ENCODE results near the gene ARFIP1.
"Not testable (repeated sequence)": the region's sequence is repeated elsewhere in the genome, so short reads cannot be mapped to it uniquely, and the experiment has no call there.

Gene ARFIP1

DNA sequence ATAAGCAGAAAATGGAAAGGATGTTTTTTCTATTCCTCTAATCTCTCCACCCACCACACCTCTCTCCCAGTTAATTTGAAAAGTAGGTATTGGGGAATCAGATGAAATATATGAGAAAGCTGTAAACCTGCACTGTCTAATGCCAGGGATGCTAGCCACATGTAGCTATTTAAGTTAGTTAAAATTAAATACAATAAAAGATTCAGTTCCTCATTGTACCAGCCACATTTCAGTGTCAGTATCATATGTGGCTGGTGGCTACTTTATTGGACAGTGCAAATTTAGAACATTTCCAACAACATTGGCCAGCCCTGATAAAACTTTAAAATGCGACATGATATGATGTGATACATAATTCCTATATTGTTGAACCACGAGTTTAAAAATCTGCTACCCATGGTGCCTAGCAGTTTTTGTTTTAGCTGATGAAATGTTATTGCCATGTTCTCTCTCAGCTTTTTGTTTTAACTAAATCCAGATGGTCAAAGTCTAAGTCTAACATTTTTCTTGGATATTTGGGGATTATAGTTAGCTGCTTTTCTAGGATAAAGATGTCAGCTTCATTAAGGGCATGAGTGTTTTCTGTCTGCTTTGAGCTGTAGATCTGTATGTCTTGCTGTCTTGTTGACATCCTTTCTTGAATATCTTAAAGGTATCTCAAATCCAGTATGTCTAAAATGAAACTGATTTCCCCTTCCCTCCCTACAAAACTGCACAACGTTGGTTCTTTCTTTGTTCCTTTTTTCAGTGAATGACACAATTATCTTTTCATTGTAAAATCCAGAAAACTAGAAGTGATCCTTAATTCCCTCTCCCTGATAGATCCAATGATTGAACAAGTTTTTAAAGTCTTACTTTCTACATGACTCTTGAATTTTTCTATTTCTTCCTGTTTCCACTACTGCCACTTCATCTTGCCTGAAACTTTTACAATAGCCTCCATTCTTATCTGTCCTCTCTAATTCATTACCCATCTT, 6.2 kb downstream of the ARFIP1 start:
- DNase-seq: no peak

DNA sequence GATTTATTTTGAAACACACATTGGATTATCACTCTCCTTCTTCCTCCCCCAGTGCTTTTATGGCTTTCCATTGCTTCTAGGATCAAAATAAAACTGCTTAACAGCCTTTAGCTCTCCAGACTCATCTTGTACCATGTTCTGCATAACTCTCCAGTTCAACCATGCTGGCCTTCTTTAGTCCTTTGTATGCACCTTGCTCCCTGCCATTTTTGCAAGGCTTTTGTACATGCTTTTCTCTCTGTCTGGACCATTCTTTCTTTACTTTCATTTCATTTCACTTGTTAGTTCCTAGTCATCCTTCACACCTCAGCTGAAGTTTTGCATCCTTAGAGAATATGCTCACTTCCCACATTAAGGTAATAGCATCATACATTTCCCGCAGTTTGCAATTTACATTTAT, 6.9 kb downstream of the ARFIP1 start:
- no peak for DNase-seq

- no peak for DNase-seq
These were observed 16.1 kb downstream of the ARFIP1 start for GRCh38 chr4:152795891-152796290.

- DNase-seq: no peak
These were observed 23.8 kb downstream of the ARFIP1 start for GRCh38 chr4:152803541-152803940.

DNA sequence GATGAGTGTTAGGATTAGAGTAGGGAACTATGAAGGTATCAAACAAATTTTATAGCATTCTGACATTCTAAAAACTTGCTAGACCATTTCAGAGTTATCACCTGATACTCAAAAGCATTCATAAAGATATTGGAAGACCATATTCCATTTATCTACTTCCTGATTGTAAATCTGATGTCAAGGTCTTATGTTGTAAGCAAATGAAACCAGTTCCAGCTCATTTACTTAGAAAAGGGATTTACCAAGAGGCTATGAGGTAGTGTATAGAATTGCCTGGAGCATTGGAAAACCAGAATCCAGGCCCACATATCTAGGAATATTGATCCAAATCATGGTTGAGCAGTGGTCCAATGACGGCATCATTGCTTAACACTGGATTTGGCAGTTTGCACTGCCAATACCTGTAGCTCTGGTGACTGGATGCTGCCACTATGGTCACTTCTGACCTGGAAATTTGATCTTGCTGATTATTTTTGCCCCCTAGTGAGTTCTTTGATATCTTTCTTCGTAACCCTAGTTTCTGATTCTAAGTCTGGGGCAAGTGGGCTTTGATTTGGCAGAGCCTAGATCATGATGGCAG, 25.4 kb downstream of the ARFIP1 start:
- DNase-seq: no peak

GRCh38 chr4:152805818-152806217, 26.1 kb downstream of the ARFIP1 start:
- no peak for DNase-seq

DNA sequence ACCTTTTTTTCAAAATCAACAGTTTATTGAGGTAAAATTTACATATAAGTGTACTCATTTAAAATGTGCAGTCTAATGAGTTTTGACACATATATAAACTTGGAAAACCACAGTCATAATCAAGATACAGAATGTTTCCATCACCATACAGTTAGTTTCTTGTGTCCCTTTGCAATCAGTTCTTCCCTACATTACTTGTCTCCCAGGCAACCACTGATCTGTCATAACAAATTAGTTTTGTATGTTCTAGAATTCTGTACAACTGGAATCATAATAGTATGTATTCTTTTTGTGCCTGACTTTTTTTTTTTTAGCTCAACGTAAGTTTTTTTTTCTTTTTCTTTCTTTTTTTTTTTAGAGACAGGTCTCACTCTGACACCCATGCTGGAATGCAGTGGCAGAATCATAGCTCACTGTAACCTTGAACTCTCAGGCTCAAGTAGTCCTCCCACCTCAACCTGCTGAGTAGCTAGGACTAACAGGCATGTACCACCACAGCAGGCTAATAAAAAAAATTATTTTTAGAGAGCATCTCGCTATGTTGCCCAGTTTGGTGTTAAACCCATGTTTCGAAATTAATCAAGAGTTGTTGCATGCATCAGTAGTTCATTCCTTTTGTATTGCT, 26.9 kb downstream of the ARFIP1 start:
- DNase-seq: no peak

DNA sequence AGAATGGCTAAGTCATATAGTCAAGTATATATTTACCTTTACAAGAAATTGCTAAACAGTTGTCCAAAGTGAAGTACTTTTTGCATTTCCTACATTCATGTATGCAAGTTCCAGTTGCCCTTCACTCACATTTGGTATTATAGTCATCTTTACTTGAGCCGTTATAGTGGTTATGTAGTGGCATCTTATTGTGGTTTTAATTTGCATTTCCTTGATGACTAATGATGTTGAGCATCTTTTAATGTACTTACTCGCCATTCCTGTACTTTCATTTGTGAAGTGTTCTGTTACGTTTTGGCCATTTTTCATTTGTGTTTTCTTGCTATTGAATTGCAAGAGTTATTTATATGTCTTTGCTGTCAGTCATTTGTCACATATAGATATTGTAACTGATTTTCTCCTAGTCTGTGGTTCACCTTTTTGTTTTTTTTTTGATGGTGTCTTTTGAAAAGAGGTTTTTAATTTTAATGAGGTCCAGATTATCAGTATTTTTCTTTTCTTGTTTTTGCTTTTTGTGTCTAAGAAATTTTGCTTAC, 27.6 kb downstream of the ARFIP1 start:
- DNase-seq: no peak

- no peak for DNase-seq
These were observed 28.9 kb downstream of the ARFIP1 start for GRCh38 chr4:152808670-152809069.

DNA sequence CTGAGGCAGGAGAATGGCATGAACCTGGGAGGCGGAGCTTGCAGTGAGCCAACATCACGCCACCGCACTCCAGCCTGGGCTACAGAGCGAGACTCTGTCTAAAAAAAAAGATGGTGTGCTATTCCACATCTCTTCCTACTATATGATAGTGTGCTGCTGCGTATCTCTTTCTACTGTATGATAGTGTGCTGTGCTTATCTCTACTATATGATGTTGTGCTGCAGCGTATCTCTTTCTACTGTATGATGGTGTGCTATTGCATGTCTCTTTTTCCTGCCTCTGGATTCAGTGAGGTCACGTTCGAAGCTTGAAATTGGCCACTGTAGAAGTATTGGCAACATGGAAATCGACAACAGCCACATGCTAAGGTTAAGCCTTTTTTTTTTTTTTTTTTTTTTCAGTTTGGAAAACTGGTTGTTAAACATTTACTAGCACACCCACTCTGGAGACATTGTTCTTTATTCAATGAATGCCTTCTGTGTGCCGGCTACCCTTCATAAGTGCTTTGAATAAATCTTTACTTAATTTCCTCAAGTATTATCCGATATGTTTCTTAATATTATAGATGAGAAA, 31.0 kb downstream of the ARFIP1 start:
- DNase-seq: no peak

DNA sequence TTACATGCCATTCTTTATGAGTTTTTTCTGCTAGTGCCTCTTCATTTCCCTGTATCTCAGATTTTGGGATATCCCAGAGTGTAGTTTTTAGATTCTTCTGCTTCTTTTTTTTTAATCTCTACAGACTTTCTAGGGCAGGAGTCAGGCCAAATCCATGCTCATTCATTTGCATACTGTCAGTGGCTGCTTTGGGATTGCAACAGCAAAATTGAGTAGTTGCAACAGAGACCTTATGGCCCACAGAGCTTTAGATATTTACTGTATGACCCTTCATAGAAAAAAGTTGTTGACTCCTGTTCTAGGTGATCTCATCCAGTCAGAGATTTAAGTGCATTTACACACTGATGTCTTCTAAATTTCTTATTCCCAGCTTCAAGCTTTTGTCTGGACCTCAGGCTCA, 35.3 kb downstream of the ARFIP1 start:
- no peak for DNase-seq

DNA sequence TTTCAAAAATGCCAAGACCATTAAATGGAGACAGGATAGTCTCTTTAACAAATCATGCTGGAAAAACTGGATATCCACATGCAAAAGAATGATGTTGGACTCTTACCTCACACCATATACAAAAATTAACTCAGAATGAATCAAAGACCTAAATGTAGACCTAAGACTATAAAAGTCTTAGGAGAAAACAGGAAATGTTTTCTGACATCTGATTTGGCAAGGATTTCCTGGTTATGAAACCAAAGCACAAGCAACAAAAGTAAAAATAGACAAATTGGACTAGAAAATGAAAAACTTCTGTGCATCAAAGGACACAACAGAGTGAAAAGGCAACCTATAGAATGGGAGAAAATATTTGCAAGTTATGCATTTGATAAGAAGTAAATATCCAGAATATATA, 37.6 kb downstream of the ARFIP1 start:
- no peak for DNase-seq

DNA sequence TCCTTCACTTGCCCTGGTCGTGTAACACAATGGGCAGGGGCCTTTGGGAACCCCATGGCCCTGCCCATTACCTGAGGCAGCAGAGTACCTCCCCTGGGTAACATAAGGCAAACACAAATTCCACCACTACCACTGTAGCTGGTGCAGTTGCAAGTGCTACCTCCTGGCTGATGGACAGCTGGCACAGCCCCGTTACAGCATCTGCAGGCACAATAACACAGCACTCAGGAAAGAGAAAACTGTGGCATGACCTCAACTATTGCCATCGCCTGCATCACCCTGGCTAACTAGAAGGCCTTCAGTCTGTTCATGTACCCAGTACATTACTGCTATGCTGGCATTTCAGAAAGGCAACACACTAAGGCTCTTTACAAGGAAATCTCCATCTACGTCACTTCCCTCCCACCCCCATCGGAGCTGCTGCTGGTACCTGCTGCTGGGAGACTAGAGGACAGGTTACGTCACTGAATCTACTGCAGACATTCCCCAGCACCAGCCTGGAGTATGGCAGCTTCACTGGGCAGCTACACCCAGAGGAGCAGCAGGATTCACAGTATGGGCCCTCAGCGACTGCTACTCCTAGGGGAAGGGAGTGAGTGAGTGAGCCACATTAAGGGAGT, 39.4 kb downstream of the ARFIP1 start:
- no peak for DNase-seq

- DNase-seq: no peak
These were observed 40.3 kb downstream of the ARFIP1 start for GRCh38 chr4:152820073-152820472.

- DNase-seq: no peak
These were observed 42.6 kb downstream of the ARFIP1 start for GRCh38 chr4:152822323-152822722.

DNA sequence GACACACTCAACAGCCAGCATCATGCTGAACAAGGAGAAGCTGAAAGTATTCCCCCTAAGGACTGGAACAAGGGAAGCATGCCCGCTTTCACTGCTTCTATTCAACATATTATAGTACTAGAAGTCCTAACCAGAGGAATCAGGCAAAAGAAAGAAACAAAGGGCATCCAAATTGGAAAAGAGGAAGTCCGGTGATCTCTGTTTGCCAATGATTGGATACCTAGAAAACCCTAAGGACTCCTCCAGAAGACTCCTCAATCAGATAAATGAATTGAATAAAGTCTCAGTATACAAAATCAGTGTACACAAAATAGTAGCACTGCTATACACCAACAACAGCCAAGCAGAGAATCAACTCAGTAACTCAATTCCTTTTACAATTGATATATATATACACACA, 44.8 kb downstream of the ARFIP1 start:
- DNase-seq: no peak

GRCh38 chr4:152825336-152825735, 45.6 kb downstream of the ARFIP1 start:
- DNase-seq: no peak

GRCh38 chr4:152828122-152828521, 48.4 kb downstream of the ARFIP1 start:
- no peak for DNase-seq

DNA sequence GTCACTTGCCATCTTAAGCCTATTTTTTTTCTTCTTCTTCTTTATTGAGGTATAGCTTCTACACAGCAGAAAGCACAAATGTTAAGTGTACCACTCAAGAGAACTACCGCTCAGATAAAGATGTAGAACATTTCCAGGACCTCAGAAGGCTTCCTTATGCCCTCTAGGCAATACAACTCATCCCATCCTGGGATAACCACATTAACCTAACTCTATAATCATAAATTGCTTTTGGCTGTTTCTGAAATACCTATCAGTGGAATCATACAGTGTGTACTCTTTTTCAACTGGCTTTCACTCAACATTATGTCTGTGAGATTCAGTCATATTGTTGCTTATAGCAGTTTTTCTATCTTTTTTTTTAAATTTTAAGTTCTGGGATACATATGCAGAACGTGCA, 51.7 kb downstream of the ARFIP1 start:
- no peak for DNase-seq

DNA sequence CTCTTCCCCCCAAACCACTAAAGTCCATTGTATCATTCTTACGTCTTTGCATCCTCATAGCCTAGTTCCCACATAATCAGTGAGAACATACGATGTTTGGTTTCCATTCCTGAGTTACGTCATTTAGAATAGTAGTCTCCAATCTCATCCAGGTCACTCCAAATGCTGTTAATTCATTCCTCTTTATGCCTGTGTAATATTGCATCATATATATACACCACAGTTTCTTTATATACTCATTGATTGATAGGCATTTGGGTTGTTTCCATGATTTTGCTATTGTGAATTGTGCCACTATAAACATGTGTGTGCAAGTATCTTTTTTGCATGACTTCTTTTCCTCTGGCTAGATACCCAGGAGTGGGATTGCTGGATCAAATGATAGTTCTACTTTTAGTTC, 57.2 kb downstream of the ARFIP1 start:
- no peak for DNase-seq

GRCh38 chr4:152839729-152840128, 60.0 kb downstream of the ARFIP1 start:
- not testable (repeated sequence) for DNase-seq

DNA sequence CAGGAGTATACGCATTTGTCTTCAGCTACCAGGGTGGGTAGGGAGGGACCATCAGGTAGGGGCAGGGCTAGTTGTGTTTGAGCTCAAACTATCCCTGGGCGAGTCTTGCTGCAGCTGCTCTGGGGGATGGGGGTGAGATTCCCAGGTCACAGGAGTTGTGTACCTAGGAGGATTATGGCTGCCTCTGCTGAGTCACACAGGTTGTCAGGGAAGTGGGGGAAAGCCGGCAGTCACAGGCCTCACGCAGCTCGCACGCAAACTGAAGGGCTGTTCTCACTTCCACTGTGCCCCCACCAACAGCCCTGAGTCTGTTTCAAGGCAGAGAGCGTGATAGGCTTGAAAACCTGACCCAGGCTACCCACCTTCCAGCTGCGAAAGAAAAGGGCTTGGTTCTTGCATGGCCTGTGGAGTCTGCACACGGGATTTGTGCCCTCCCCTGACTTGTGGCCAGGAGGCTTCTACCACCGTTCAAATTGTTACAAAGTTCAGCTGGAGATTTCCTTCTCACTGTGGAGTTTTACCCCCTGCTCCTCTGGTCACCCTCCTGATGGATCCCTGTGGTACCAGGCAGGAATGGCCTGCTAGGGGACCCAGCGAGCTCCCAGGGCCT, 63.8 kb downstream of the ARFIP1 start:
- no peak for DNase-seq
